OCI-LY3 (cell line): ENCODE results near the gene B3GAT3.

ENCODE experiments used
- CTCF ChIP-seq: fragments of 200-600, 300-600 bp; sonication (generic); IDR thresholded peaks from 2 replicates; pipeline ENCODE4 v1.5.1; 2014; ENCODE audit warnings: antibody characterized with exemption, low read length, low read depth
- EZH2phosphoT487 ChIP-seq: fragments of 200-600 bp; shearing (Covaris generic); IDR thresholded peaks from 2 replicates; pipeline ENCODE4 v1.6.1; 2018; ENCODE audit warnings: antibody characterized with exemption, mixed run types, low read depth

GRCh38 chr11:62613291-62613778, 8.5 kb downstream of the B3GAT3 start:
- no peak for TF ChIP-seq CTCF
- no peak for TF ChIP-seq EZH2phosphoT487
